NCI-H748 treated with DMSO at 0.1 percent for 48 hours (cell line): ENCODE results near the gene EIF2S3.
A peak's percentile ranks its signal among the peaks of the same experiment; 100 is the strongest.
"Not testable (repeated sequence)": the region's sequence is repeated elsewhere in the genome, so short reads cannot be mapped to it uniquely, and the experiment has no call there.

Source experiments
- DNase-seq: peaks from one replicate; lab custom pipeline; 2025; lab: John Stamatoyannopoulos, UW

Gene EIF2S3

DNA sequence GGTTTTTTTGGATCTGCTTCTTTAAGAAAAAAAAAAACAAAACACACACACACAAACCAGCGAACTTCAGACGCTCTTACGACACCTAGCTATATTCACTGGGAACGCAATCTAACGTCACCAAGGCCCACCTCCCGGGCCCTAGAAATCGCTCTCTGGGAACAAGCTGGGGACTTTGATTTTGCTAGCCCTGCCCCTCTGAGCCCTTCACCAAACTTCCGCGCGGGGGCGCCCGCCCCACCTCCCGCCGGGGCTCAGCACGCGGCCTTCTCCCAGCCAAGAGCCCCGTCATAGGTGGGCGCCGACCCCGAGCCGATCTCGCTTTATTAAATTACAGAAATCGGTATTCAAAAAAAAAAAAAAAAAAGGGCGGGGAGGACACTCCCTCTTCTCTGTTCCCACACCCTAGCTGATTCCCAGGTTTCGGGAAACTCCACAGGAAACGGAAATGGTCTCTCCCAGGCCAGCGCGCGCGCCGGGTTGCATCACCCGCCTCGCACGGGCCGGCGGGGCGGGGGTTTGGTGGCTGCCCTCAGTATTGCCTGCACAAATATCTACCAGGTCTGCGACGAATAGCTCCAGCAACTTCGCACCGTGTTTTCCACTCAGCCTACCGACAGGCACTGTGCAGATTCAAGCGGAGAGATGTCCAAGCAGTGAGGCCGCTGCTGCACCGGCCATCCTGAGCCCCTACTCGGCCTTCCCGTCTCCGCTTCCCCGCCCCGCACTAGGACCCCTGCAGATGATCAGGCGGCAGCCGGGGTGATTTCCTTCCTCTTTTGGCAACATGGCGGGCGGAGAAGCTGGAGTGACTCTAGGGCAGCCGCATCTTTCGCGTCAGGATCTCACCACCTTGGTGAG lies at the start of gene EIF2S3:
Gene EIF2S3, plus strand, starts transcription at position 775 of the 861 bp plus-strand sequence. Its CDS starts 13 bp downstream, at position 788.
- DNase-seq: peak; percentile 88

DNA sequence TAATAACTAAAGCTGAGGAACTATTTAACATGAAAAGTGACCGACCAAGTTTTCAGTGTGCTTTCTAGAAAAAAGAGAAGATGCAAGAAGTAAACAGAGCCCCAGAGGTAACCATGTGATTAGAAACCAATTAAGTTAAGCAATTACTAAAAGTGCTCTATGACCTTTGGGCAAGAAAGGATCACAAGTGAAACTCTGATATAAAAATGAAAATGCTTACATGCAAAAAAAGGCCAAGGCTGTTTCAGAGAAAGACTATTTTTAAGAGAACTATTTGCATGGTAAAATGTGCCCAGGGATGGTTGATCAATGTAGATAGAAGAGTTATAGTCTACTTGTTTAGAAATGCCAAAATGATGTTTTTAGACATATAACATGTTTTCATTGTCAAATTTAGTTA lies 49.7 kb upstream of the EIF2S3 start:
- no peak for DNase-seq

DNA sequence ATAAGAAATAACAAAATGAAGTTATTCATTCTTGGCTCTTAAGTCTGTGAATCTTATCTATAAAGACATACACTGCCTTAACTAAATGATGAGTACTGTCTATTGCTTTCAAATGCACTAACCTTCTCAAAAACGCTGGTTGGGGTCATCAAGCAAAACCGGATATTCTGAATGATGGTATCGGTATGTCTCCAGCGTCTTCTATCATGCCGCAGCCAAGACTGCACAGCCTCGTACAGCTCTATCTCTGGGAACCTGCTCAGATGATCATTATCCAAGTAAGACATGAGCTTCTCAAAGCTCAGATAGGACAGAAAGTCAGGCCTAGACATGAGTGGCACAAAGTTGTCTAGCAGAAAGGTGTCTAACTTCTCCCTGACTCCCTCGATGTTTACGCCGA lies 48.9 kb upstream of the EIF2S3 start:
- DNase-seq: no peak

DNA sequence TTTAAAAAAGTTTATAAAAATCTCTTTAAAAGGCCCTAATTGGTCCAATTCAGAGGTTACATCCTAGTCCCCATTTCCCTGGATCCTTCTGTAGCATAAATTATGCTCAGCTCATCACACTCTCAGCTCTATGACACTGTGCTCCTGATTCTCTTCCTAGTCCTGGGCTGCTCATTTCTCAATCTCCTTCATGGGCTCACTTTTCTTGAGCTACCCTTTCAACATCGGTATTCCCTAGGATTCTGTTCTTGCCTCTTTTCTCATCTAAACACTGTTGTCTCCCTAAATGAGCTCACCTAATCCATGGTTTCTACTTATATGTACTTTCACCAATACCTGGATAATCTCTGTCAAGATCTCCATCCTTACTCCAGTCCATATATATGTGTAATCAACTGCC lies 42.5 kb upstream of the EIF2S3 start:
- DNase-seq: no peak

DNA sequence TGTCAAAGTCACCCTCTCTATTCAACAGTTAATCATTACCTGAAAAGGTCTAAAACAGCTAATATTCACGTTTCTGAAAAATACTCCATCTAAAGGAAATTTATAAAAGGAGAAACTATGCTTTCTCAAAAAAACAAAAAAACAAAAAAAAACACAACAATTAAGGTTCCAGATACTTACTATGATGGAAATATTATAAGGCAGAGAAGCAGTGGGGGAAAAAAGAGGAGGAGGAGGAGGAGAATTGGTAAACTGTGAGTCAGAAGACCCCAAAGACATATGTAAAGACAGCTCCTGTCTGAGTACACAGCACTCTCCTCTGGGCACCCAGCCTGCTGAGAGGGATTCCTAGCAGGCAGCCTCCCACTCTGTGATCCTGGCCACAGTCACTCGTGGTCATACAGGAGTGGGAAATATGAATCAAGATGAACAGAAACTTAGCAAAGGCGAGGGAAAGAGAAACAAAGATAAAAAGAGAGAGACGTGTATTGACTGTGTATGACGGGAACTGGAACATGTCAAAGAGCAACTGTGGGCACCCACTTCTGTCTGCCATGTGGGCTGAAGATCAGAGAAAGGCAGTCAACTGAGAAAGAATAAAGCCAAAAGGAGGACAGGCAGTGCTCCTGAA lies 40.3 kb upstream of the EIF2S3 start:
- DNase-seq: no peak

DNA sequence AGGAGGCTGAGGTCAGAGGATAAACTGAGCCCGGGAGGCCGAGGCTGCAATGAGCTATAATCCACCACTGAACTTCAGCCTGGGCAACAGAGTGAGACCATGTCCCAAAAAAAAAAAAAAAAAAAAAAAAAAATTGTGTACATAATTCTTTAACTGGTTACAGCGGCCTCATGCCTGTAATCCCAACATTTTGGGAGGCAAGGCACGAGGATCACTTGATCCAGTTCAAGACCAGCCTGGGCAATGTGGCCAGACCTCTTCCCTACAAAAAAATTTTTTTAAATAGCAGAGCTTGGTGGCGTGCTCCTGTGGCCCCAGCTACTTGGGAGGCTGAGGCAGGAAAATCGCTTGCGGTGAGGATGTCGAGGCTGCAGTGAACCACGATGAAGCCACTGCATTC lies 37.1 kb upstream of the EIF2S3 start:
- no peak for DNase-seq

DNA sequence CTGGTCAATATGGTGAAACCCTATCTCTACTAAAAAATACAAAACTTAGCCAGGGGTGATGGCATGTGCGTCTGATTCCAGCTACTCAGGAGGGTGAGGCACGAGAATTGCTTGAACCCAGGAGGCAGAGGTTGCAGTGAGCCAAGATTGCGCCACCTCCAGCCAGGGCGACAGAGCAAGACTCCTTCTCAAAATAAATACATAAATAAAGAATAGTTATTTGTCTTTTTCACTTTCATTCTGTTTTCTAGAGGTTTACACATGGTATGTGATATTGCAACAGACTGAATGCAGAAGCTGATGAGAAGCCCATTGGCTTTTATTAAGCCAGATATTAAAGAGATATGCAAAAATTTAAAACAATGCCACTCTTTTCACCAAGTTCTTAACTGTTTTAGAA lies 35.9 kb upstream of the EIF2S3 start:
- no peak for DNase-seq

DNA sequence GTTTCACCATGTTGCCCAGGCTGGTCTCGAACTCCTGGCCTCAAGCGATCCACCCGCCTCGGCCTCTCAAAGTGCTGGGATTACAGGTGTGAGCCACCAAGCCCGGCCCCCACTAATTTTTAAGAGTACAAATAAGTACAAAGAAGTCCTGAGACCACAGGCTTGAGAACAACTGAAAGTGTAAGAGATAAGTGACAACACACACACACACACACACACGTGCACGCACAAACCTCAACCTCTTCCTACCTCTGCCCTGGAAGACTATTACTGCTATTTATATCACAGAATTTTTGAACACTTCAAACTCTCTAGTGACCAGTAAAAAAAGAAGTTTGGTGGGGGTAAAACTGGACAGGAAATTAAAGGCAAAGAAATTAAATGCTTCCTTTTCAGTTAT lies 35.3 kb upstream of the EIF2S3 start:
- DNase-seq: no peak

DNA sequence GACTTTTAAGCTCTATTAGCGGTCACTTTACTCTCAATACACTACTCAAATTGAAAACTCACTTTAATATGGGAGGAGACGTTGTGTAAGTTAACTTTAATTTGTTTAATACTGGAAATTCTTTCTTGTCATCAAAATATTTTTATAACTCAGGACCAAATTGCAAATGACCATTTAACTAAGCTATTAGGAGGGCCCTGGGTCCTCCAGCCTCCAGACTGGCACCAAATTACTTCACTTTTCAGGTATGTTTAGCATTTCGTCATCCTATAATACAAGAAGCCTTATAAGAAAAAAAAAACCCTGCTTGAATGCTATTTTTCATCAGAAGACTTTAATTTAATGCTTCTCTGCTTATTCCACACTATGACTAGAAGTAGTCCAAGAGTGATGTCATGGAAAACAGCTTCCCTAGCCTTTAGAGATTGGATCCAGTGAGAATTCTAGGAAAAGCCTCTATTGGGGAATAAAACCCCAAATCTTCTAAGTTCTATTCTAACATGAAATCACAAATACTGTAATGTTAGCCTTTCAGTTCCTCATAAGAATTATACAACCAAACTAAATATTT lies 34.4 kb upstream of the EIF2S3 start:
- no peak for DNase-seq

DNA sequence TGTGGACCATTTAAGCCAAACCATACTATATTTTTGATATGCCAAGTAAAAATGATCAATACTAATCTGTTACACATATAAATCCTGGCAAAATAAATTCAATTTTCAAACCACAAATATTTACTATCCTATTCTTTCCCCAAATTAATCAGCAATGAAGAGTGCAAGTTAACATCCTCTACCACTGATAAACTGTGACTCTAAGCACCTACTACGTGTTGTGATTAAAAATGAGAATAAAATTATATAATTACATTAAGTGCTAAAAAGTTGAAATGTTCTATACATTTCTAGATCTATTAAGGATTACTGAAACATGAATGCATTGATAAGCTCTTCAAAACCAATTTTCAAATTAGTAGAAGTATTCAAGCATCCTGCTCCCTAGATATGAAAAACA lies 31.2 kb upstream of the EIF2S3 start:
- no peak for DNase-seq

DNA sequence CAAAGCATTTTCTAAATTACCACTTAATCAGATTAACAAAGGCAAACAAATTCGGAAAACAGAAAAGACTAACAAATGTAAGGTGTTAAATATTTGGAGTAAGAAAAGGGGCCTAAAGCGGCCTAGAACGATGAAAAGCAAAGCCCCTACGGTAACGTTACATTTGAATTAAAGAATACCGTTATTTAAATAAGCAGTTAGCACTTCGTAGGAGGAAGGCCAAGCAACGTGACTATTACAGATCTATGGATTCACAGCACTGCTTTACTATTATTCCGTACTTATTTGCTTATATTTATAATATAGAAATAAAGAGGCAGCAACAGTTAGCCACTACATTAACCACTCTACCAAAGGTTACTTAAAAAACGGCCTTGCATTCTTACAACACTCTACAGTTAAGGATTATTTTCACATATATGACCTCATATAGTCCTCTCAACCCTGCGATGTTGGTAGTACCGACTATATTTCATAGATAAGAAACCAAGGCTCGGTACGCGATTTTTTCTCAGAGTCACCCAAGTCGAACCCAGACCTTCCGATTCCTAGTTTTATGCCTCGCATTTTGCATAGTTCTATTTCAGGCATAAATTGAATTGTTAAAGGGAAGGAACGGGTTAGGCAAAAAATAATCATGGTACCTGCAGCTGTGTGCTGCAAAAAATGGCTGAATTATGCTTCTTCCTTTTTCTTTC lies 30.6 kb upstream of the EIF2S3 start:
- DNase-seq: no peak

DNA sequence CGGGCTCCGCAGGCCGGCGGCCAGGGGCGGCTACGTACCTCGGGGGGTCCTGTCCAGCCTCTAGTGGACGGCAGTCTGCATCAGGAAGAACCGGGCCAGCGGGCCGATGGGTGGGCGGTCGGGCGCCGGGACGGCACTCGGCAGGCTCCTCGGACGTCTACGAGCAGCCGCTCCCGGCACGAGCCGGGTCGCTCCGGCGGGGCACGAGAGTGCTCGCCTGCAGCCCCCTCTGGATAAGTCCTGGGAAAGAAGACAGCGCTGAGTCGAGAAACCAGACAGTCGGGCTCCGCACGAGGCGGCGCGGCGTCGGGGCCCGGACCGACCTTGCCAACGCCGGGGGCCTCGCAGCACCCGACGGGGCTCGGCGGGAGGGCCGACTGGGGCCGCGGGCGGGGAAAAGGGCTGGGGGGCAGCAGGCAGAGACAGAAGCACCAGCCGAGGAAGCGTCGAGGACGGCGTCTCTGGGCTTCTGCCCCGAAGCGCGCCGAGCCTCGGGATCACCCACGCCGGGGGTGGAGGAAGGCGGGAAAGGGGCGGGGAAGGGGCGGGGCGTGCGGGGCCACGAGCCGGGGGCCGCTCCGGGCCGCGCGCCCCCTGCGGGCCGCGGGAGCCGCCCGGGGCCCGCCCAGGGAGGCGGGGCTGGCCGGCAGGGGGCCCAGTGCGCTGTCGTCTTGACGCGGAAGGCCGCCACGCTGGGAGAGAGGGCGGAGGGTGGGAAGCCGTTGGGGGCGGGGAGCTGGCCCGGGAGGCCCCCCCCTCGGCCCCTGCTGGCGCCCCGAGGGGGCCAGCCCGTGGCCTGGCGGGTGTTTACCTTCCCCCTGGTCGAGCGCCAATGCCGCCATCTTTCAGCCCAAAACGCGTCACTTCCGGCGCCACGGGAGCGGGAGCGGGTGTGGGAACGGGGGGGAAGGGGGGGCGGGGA lies 29.7 kb upstream of the EIF2S3 start:
- DNase-seq: peak; percentile 57

DNA sequence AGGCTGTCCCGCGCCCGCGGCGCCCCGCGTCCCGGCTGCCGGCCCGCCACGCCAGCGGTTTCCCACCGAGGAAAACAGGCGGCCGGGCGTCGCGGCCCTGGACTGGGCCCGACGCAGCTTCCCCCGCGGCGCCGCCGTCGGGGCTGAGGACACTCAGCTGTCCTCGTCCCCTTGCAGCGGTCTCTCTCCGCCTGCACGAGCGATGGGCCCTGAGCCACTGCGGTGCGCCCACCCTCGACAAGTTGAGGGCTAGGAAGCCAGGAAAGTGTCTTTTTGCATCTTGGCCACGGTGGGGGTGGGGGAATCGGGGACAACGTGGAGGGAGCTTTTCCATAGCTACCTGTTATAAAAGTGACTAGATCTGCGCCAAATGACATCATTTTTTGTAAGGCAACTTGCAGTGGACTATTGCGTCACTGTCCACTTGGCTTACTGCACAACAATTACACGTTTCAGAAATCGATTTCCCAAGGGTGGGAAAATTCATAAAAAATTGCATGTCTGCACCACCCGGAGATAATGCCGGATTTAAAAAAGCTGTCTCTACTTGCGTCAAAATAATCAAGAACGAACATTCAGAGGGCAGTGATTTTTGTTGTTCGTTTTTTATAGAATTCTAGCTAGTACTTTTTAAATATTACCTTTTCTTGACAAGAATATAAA lies 28.9 kb upstream of the EIF2S3 start:
- DNase-seq: no peak

DNA sequence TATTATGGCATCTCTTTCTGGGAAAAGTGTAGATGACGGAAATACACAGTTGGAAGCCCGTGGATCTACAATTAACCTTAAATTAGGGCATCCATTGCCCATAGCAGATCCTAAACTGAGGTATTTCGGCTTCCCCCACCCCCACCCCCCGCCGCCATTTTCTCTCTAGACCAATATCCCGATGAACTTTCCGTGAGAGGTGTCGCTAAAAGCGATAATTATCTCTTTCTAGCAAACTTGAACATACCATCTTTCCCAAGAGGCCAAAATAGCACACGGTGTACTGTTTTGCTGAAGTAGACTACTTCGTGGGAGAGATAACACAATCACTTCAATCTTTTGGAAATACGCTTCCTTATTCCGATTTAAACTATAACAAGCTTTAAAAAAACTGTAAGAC lies 28.3 kb upstream of the EIF2S3 start:
- no peak for DNase-seq

DNA sequence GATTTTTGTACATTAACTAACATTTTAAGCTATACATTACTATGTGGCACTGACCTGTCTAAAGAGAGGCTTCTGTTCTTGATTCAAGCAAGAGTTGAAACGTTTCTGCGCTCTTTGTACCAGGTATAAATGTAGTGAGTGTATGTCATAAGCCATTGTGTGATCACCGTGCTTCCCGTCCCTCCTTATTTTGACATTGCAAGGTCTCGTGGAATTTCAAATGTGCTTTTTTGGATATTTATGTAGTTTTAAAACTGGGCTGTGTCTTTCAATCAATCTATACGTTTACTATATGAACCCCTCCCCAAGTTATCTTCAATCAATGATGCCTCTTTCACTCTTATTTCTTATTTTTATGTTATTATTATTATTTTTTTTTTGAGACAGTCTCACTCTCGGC lies 27.7 kb upstream of the EIF2S3 start, which contains the start of gene KLHL15:
Gene KLHL15, minus strand, starts transcription at position 101 of the 400 bp plus-strand sequence. CDS start 20,493 bp downstream, outside the sequence.
- DNase-seq: no peak

DNA sequence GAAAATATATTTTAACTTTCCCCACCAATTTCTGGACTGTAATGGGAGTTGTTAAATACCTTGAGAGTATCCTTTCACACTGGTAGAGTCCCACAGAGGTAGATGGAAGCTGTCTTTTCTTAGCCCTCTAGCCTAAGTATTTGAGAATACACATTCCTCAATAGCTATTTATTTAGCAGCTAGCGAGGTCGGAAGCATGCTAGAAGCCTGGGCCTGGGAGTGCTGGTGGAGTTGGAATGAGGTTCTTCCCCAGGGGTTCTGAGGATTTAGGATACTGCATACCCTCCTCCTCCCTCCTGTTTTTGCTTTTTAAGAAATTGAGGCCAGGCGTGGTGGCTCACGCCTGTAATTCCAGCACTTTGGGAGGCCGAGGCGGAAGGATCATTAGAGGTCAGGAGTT lies 26.8 kb upstream of the EIF2S3 start:
- DNase-seq: no peak

DNA sequence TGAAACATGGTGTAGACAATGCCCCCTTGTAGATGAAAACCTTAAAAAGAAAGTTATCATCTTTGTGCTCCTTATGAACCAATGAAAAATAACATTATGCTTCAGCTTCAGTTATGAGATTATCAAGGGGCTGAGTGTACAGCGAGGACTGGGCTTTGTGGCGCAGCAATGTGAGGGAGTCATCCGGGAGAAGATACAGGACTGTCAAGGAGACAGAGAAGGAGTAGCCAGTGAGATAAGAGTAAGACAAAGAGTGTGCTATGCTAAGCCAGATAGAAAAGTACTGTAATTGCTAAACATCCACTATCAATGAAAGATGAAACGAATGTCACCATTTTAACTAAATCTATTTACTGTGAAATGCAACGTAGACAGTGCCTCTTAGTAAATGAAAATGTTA lies 24.2 kb upstream of the EIF2S3 start:
- DNase-seq: no peak

DNA sequence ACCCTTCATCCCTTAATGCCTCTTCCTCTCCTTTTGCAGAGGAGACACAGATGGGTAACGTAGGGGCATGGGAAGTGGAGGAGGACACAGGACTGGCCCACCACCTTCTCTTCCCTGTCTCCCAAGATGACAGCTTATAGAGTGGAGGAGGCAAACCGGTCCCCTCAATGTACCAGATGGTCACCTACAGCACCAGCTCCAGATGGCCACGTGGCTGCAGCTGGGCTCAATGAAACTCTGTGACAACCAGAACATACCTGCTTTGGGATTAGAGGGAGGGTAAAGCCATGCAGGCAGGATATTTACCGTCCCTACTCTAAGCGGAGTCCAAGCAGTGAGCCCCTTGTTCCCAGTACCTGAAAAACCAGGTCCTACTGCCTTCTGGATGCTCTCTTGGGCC lies 20.3 kb upstream of the EIF2S3 start:
- DNase-seq: no peak

DNA sequence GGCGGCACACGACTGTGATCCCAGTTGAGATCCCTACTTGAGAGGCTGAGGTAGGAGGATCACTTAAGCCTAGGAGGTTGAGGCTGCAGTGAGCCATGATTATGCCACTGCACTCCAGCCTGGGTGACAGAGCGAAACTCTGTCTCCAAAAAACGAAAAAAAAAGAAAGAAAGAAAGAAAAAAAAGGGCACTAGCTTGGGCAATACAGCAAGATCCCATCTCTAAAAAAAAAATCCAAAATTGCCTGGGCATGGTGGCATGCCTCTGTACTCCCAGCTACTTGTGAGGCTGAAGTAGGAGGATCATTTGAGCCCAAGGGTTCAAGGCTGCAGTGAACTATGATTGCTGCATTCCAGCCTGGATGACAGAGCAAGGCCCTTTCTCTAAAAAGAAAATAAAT lies 17.0 kb upstream of the EIF2S3 start:
- DNase-seq: no peak

DNA sequence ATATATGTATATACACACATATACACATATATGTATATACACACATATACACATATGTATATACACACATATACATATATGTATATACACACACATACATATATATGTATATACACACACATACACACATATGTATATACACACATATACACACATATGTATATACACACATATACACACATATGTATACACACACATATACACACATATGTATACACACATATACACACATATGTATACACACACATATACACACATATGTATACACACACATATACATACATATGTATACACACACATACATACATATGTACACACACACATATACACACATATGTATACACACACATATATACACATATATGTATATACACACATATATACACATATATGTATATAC lies 8.7 kb upstream of the EIF2S3 start:
- not testable (repeated sequence) for DNase-seq

DNA sequence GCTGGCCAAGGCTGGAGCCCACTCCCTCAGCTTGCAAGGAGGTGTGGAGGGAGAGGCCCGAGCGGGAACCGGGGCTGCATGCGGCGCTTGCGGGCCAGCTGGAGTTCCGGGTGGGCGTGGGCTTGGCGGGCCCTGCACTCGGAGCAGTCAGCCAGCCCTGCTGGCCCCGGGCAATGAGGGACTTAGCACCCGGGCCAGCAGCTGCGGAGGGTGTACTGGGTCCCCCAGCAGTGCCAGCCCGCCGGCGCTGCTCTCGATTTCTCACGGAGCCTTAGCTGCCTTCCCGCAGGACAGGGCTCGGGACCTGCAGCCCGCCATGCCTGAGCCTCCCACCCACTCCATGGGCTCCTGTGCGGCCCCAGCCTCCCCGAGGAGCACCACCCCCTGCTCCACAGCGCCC lies 5.1 kb upstream of the EIF2S3 start:
- not testable (repeated sequence) for DNase-seq
